Kasumi-1 (cell line): ENCODE measurements around the gene SIGLEC5.
"Not testable (repeated sequence)": the region's sequence is repeated elsewhere in the genome, so short reads cannot be mapped to it uniquely, and the experiment has no call there.

ENCODE experiments used
- DNase-seq, 2 experiments: peaks; one replicate each; lab custom pipeline; 2025; lab: John Stamatoyannopoulos, UW

The SIGLEC5 gene

GRCh38 chr19:51630315-51630714, at the start of gene SIGLEC5:
Gene SIGLEC5, minus strand, starts transcription at chr19:51630401. Its CDS starts 66 bp downstream, at chr19:51630335.
- not testable (repeated sequence) for DNase-seq

DNA sequence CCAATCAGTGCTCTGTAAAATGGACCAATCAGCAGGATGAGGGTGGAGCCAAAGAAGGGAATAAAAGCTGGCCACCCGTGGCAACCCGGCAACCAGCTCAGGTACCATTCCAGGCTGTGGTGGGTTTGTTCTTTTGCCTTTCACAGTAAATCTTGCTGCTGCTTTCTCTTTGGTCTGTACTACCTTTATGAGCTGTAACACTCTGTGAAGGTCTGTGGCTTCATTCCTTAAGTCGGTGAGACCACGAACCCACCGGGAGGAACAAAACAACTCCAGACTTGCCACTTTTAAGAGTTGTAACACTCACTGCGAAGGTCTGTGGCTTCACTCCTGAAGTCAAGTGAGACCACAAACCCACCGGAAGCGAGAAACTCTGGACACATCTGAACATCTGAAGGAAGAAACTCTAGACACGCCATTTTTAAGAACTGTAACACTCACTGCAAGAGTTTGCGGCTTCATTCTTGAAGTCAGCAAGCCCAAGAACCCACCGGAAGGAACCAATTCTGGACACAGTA, 46.4 kb upstream of the SIGLEC5 start:
- no peak for DNase-seq

DNA sequence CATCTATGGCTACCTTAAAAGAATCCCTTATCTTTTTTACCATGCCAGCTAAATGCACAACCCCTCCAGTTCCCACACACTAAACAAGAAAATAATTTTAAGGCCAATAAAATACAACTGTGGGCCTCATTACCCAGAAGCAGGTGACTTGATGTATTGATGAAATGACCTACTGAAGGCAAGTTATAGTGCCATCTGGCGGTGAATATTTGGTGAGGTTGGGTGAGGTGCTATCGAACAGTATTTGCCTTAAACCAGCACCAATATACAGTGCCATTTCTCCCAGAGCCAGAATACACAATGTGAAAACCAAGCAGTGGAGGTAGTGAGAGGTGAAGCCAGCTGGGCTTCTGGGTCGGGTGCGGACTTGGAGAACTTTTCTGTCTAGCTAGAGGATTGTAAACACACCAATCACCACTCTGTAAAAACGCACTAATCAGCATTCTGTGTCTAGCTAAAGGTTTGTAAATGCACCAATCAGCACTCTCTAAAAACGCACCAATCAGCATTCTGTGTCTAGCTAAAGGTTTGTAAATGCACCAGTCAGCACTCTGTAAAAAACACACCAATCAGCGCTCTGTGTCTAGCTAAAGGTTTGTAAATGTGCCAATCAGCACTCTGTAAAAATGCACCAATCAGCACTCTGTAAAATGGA, 45.8 kb upstream of the SIGLEC5 start:
- DNase-seq: peak; percentile 27 to 42

DNA sequence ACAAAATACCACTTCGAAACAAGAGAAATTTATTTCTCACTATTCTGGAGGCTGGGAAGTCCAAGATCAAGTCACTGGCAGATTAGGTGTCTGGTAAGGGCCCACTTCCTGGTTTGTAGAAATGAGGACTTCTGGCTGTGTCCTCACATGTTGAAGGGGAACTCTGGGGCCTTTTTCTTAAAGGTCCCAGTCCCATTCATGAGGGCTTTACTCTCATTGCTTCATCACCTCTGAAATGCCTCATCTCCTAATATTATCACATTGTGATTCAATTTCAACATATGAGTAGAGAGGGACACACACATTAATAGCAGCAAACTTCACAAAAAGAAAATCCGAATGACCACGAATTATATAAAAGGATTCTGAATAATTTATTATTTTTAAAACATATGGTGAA, 38.0 kb upstream of the SIGLEC5 start:
- DNase-seq: no peak

DNA sequence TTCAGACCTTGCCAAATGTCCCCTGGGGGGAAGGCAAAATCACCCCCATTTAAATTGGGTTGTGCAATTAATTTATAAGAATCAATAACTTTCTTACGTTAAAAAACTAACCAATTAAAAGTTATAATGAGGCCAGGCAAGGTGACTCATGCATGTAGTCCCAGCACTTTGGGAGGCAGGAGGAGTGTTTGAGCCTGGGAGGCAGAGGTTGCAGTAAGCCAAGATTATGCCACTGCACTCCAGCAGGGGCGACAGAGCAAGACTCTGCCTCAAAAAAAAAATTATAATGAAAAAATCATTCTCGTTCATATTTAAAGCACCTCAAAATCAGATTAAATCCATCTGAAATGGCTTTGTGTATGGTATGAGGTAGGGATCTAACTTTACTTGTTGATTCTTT, 34.8 kb upstream of the SIGLEC5 start:
- DNase-seq: no peak

GRCh38 chr19:51664131-51664530, 33.9 kb upstream of the SIGLEC5 start:
- DNase-seq: no peak

GRCh38 chr19:51663650-51664049, 33.4 kb upstream of the SIGLEC5 start:
- no peak for DNase-seq

GRCh38 chr19:51660975-51661600, 30.9 kb upstream of the SIGLEC5 start:
- peak; percentile 74 to 77 for DNase-seq

DNA sequence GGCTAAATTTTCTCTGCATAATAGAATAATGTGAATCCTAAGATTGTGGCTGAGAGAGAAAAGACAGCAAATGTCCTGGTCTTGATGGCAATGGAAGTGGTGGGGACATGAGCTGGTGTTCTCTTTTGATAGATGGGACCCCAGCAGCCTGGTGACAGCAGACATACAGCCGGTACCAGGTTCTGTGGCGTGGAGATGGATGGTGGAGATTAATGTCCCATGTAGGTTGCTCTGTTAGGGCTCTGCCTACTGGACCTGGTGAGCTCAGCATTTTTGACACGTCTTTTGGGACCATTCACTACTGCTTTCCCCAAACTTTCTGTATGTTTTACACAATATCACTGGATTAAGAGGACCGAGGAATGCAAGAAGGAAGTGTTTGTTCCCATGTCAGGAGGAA, 24.6 kb upstream of the SIGLEC5 start:
- peak; percentile 74 to 80 for DNase-seq

- DNase-seq: no peak
Measured at GRCh38 chr19:51653162-51653561, 23.0 kb upstream of the SIGLEC5 start.

- DNase-seq: no peak
Measured at GRCh38 chr19:51652266-51652665, 22.1 kb upstream of the SIGLEC5 start.

- DNase-seq: peak; percentile 71 to 73
Measured at GRCh38 chr19:51651216-51651846, 21.1 kb upstream of the SIGLEC5 start.

- no peak for DNase-seq
Measured at GRCh38 chr19:51647318-51647717, 17.1 kb upstream of the SIGLEC5 start.

- DNase-seq: not testable (repeated sequence)
Measured at GRCh38 chr19:51646730-51647129, 16.5 kb upstream of the SIGLEC5 start, which contains the start of gene SIGLEC14. Gene SIGLEC14, minus strand, starts transcription at chr19:51646825. Its CDS starts 66 bp downstream, at chr19:51646759.

DNA sequence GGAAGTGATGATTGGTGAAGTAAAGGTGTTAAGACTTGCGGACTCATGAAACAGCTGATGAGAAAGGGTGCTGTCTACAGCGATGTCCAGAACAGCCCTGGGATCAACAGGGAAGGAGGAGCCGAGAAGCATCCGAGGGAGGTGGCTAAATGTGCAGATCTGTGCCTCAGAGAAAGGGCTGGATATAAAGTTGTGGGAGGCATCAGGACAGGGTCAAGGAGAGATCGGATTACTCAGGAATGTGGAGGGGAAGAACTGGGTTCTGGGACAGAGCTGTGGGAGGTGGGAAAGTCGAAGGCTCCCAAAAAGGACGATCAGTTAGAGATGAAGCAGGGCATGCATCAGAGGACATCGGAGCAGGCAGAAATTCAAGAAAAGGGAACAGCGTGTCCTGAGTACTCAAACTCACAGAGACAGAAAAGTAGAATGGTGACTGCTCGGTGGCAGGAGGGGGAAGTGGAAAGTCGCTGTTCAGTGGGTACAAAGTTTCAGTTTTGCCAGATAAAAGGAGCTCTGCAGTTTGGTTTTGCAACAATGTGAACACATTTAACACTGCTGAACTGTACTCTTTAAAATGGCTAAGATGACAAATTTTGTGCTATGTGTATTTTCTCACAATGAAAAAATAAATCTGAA, 14.6 kb upstream of the SIGLEC5 start:
- no peak for DNase-seq

DNA sequence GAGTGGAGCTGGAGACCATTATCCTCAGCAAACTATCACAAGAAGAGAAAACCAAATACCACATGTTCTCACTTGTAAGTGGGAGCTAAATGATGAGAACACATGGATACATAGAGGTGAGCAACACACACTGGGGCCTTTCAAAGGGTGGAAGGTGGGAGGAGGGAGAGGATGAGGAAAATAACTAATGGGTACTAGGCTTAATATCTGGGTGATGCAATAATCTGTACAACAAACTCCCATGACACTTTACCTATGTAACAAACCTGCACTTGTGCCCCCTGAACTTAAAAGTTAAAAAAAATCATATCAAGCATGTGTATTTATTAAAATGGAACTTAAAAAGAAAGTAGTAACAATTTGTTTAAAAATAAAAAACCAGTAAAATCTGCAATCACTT, 11.4 kb upstream of the SIGLEC5 start:
- DNase-seq: no peak

- DNase-seq: no peak
Measured at GRCh38 chr19:51640386-51640785, 10.2 kb upstream of the SIGLEC5 start.

DNA sequence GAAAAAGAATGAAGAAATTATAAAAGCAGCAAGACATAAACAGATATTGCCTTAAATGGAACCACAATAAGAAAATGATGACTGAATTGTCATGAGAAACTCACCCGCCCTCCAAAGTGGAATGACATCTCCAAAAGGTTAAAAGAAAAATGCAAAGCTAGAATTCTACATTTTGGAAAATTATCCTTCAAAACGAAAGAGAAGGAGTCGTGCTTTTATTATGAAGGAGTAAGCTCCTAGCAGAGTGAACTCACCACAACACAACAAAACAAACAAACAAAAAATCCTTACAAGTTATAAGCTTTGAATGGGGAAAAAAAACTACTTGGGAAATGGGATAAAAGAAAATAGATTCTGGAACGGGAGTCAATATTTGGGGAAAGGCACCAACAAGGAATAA, 9.7 kb upstream of the SIGLEC5 start:
- no peak for DNase-seq

- no peak for DNase-seq
Measured at GRCh38 chr19:51637362-51637978, 7.3 kb upstream of the SIGLEC5 start.

GRCh38 chr19:51632126-51632525, 1.9 kb upstream of the SIGLEC5 start:
- no peak for DNase-seq

- peak in 1 of 2 experiments; percentile 18 for DNase-seq
Measured at GRCh38 chr19:51628153-51628939, 1.9 kb downstream of the SIGLEC5 start.
